ENCODE results near the gene PFKL.
"Not testable (repeated sequence)": the region's sequence is repeated elsewhere in the genome, so short reads cannot be mapped to it uniquely, and the experiment has no call there.

The PFKL gene

DNA sequence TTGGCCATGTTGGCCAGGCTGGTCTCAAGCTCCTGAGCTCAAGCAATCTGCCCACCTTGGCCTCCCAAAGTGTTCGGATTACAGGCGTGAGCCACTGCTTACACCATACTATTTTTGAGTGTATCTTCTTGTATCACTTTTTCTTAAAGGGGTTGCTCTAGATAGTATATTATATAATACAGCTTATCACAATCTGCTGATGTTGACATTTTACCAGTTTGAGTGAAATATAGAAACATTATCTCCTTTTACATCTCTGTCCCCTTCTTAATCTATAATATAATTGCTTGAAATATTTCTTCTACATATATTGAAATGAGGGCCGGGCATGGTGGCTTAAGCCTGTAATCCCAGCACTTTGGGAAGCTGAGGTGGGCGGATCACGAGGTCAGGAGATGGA, 62.0 kb downstream of the PFKL start:
- not testable (repeated sequence) for DNase-seq (ENCODE audit: low read depth in 3 of 3, low spot score in 1 of 3)

DNA sequence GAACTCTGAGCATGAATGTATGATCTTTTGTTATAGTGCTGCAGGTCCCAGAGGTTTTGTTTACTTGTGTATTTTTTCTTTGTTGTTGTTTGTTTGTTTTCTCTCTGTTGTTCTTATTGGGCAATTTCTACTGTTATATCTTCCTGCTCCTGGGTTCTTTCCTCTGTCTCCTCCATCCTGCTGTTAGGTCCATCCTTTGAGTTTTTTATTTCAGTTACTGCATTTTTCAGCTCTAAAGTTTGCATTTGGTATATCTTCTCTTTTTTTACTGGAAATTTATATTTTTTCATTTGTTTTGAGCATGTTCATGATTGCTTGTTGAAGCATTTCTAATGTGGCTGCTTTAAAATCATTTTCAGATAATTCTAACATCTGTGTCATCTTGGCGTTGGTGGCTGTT, 63.4 kb downstream of the PFKL start:
- no peak for DNase-seq (ENCODE audit: low read depth in 3 of 3, low spot score in 1 of 3)

DNA sequence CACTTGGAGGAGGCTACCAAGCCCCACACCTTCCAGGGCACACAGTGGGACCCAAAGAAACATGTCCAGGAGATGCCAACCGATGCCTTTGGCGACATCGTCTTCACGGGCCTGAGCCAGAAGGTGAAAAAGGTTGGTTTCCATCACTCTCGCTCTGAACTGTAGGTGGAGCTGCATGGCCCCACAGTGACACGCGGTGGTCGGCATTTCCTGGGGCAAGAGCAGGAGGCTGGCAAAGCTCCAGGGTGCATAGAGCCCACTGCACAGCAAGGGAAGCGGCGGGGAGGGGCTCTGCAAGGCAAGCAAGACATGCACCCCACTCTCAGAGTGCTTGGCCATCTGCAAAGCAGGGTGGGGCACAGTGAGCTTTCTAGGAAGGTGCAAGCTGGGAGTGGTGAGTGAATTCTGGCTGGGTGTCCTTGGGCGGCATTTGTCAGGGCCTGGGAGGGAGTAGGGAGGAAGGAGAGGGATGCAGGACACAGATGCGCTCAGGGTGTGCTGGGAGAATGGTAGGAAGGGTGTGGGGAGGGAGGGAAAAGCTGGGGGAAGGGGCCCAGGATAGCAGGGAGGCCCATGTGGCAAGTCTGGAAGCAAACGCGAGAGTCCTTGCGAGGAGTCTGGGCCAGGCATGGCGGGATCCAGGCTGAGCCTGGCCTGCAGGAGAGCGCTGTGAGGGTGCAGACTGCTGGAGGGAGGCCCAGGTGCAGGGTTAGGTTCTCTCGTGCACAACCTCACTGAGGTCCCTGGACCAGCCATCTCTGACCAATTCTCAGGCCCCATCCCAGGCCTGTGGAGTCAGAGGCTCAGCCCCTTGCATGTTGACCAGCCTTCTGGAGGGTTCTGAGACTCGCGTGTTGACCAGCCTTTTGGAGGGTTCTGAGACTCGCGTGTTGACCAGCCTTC, 64.5 kb downstream of the PFKL start:
- no peak for DNase-seq (ENCODE audit: low read depth in 3 of 3, low spot score in 1 of 3)

DNA sequence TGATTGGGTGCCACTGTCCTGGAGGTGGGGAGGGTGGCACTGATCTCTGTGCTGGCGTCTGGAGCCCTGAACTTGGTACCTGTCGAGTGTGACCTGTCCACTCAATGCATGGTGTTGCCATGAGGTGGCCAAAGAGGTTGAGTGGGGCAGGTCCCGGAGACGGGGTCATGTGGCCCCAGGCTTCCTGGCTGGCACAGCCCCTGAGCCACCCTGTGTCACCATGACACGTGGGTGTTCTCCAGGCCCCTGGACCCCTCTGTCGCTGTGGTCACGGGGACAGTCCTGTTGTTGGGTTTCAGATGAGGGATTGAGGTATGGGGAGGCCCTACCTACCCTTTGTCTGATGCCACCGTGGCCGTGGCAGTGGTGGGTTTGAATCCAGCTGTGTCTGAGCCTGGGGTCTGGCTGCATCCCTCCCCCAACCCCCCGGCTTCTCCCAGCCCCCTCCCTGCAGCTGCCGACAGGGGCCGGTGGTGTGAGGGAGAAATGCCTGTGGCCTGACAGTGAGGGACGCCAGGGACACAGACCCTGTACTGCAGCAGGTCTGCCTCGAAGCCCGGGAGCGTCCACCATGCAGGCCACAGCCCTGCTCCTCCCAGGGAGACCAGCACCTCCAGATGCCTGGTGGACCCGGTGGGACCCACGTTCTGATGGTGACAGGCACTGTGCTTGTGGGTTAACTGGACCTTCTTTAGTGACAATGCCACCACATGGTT, 65.6 kb downstream of the PFKL start:
- DNase-seq (ENCODE audit: low read depth in 3 of 3, low spot score in 1 of 3), result no peak

DNA sequence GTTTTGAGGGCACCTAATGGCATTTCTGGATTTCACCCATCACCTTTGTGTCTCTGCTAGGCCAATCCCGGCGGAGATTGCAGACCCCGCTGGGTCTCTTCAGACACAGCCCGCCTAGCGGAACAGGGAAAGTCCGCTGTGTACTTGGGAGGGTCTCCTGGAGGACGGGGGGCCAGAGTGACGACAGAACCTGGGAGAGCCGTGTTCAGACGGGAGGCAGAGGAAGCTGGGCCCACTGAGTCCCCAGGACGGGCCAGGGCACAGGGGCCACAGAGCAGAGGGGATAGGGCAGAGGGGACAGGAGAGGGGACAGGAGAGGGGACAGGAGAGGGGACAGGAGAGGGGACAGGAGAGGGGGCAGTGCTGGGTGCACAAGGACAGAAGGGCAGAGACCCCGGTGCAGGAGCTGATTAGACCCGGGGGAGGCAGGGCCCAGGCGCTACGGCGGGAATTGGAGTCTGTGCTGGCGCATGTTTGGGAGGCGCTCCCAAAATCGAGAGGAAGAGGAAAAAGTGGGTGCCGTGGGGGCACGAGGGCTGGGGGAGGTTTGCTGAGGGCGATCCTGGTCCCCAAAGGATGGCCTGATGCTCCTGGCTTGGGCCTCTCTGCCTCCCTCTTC, 66.2 kb downstream of the PFKL start:
- no peak for DNase-seq (ENCODE audit: low read depth in 3 of 3, low spot score in 1 of 3)

DNA sequence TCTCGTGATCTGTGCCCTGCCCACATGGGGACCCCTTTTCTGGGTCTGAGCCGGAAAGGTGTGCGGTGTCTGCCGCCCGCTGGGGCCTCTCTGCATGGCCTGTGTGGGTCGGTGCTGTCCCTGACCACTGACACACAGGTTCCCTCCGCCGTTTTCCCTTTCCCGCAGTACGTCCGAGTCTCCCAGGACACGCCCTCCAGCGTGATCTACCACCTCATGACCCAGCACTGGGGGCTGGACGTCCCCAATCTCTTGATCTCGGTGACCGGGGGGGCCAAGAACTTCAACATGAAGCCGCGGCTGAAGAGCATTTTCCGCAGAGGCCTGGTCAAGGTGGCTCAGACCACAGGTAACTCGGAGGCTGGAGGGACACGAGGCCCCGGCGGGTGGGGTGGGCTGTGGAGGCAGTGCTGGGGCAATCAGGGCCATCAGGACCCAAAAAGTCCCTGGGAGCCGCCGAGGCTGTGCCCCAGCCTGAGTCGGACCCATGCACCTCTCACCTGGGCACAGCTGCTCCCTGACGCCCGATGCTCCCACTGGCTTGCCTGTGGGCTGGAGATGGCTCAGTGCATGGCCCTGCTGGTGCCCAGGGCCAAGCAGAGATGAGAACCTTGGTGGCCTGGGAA, 66.8 kb downstream of the PFKL start:
- no peak for DNase-seq (ENCODE audit: low read depth in 3 of 3, low spot score in 1 of 3)

DNA sequence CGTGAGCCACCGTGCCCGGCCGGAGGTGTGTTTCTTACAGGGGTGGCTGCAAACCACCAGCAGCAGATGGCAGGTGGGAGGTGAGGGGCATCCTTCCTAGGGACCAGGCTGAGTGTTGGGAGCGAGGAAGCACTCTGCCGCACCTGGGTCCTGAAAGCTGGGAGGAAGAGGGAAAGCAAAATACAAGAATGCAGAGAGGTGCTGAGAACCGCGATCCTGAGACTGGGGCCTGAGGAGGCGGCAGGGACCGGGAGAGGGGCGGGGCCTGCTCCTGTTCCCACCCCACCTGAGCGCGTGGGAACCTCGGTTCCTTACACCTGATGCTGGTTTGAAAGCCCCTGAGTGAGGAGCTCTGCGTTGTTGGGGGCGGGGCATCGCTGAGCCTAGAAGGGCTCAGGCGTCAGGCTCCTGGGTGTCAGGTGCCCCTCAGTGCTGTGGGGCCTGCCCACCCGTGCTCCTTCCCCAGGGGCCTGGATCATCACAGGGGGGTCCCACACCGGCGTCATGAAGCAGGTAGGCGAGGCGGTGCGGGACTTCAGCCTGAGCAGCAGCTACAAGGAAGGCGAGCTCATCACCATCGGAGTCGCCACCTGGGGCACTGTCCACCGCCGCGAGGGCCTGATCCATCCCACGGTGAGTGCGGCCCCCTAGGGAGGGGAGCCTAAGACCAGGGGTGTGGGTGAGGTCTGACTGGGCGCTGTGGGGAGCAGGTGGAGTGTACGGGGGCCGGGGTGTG, 69.0 kb downstream of the PFKL start:
- DNase-seq (ENCODE audit: low read depth in 3 of 3, low spot score in 1 of 3), result no peak

DNA sequence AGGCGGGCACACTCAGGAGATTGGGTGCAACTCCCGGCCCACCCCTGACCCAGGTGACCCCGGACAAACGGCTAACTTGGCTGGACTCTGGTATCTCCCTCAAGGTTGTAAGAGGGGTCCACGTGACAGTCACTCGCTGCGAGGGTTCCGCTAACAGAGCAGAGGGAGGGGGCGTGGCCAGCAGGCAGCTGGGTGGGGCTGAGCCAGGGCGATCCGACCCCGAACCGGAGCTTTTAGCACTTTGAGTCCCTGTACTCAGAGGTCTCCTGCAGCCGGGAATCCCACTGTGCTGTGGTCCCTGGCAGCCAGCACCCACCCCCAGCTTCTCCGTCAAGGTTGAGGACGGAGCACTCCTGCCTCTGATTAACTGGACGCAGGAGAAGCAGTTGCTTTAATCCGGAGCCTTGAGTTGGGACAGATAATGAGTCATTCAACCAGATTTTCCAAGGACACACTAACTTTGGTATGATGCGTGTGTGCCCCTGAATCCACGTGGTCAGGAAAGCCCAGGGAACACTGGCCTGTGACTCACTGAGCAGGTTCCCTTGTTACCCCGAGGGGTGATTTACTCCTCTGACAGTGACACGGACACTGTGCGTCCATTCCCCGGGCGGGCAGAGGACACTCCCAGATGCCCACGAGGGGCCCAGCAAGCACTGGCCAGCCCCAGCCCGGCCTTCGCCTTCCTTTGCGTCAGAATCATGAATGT, 70.3 kb downstream of the PFKL start:
- no peak for DNase-seq (ENCODE audit: low read depth in 3 of 3, low spot score in 1 of 3)

DNA sequence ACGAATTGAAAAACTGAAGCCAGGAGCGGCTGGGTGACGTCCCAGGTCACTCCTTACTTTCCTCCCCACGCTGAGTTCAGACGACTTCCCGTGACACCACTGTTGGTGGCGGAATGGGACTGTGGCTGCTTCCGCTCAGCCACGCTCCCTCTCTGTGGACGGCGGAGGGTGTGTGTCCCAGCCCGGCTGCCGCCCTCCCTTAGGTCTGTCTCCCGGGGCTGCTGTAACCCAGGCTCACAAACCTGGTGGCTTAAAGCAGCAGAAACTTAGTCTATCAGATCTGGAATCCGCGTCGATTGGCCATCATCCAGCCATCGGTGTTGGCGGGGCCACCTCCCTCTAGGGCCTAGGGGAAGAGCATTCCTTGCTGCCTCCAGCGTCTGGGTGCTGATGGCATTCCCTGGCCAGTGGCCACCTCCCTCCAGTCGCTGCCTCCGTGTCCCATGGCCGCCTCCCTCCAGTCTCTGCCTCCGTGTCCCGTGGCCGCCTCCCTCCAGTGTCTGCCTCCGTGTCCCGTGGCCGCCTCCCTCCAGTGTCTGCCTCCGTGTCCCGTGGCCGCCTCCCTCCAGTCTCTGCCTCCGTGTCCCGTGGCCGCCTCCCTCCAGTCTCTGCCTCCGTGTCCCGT, 71.0 kb downstream of the PFKL start:
- no peak for DNase-seq (ENCODE audit: low read depth in 3 of 3, low spot score in 1 of 3)

DNA sequence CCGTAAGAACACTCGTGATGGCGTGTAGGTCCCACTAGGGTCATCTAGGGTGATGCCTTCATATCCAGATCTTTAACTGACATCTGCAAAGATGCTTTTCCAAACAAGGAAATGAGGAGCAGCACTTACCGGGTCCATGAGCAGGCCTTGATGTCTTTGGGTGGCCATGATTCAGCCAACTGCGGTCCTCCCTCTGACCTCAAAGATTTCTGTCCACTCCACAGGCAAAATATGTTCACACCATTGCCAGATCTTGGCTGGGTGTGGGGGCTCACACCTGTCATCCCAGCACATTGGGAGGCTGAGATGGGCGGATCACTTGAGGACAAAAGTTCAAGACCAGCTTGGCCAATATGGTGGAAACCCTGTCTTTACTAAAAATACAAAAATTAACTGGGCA, 71.7 kb downstream of the PFKL start:
- no peak for DNase-seq (ENCODE audit: low read depth in 3 of 3, low spot score in 1 of 3)

DNA sequence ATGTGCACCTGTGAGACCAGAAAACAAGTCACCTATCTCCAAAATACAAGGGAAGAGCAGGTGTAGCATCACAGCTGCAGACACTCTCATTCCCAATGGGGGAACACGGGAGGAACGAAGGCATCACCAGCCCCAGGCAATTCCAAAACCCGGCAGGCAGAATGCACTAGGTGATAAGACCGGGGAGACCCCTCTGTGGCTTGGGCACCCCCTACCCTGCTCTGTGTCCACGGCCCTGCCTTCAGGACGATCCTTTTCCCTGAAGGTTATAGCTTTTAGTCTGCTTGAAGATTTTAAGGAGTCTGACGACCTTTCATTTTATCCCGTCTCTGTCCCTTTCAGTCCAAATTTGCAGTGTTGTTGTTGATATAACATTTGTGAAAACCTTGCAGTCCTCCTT, 72.8 kb downstream of the PFKL start:
- DNase-seq (ENCODE audit: low read depth in 3 of 3, low spot score in 1 of 3), result no peak

DNA sequence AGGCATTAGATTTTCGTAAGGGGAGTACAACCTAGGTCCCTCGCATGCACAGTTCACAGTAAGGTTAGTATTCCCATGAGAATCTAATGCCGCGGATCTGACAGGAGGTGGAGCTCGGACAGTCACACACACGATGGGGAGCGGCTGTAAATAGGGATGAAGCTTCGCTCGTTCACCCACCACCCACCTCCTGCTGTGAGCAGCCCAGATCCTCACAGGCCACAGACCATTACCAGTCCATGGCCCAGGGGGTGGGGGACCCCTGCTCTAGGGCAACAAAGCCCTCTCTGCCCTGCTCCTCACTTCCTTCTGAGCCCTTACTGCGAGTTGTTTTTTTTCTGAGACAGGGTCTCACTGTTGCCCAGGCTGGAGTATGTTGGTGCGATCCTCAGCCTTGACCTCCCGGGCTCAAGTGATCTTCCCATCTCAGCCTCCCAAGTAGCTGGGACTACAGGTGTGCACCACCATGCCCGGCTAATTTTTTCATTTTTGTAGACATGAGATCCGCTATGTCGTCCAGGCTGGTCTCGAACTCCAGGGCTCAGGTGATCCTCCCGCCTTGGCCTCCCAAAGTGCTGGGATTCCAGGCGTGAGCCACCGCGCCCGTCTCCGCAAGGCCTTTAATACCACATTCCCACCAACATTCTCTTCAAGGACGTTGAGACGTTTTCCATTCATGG, 74.9 kb downstream of the PFKL start:
- no peak for DNase-seq (ENCODE audit: low read depth in 3 of 3, low spot score in 1 of 3)

DNA sequence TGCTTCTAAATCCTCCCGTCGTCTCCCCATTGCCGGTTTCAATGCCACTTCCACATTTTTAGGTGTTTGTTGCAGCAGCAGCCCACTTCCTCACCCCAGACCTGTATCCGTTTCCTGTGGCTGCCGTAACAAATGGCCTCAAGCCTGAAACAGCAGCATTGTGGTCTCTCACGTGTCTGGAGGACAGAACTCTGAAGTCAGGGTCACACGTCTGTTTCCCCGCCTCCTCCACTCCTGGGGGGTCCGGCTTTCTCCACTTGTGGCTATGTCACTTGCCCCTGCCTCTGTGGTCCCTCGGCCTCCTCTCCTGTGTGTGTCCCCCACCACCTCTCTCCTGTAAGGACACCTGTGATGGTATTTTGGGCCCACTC, 75.4 kb downstream of the PFKL start:
- no peak for DNase-seq (ENCODE audit: low read depth in 3 of 3, low spot score in 1 of 3)

DNA sequence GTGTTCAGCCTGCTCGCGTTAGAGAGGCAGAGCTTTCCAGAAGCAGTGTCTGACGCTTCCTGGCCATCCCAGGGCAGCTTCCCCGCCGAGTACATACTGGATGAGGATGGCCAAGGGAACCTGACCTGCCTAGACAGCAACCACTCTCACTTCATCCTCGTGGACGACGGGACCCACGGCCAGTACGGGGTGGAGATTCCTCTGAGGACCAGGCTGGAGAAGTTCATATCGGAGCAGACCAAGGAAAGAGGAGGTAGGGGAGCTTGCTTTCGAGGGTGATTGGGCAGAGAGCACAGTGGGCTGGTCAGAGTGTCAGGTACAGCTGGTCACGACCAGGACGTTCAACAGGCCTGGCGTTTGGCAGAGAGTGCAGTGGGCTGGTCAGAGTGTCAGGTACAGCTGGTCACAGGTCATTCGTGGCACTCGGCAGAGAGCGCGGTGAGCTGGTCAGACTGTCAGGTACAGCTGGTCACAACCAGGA, 75.9 kb downstream of the PFKL start:
- DNase-seq (ENCODE audit: low read depth in 3 of 3, low spot score in 1 of 3), result no peak

DNA sequence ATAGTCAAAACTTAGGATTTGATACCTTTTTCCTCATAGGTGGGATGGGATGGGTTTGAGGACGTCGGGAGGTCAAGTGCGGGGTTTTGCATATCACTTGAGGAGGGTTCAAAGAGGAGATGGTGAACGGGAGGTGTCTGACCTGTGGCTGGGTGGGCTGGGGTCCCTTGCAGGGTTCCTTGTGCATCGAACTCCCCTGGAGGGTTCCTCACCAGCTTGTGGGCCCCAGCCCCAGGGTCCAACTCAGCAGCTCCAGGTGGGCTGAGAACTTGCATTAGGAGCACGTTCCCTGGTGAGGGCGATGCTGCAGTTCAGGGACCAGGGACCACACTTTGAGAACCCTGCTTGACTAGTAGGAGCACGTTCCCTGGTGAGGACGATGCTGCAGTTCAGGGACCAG, 76.8 kb downstream of the PFKL start:
- DNase-seq (ENCODE audit: low read depth in 3 of 3, low spot score in 1 of 3), result no peak

Data from stimulated activated CD4-positive, alpha-beta T cell treated with anti-CD3 and anti-CD28 coated beads, TNF-alpha, amount 100 ng/mL, for 1 hour (primary cell).